Astrocyte of the cerebellum (primary cell): Measurements from ENCODE around the gene GRIN2A.

Experiments used
- DNase-seq: peaks from one replicate; pipeline ENCODE4 v3.0.0-alpha.2; 2011; ENCODE audit warnings: low read depth
- H3K4me3 ChIP-seq: 2 replicates; pipeline ENCODE4 v1.5.1; 2011; ENCODE audit warnings: mild to moderate bottlenecking, low read depth, low read length, moderate library complexity
- CTCF ChIP-seq: IDR thresholded peaks from 2 replicates; pipeline ENCODE4 v1.5.1; 2012; ENCODE audit warnings: low read length, low read depth, moderate library complexity, mild to moderate bottlenecking; ENCODE audit errors: missing control alignments
- in situ Hi-C: cut with HindIII; loops from 2 replicates; pipeline ENCODE4 v1.10.0; 2017; ENCODE audit warnings: low sequenced_read_pairs

Gene GRIN2A

GRCh38 chr16:10165643-10166042 lies 16.6 kb downstream of the GRIN2A start:
- no peak for DNase-seq
- no peak overlapping the region for H3K4me3 ChIP-seq
- in situ Hi-C loops, result loop anchor here (5.0 kb wide), 1 partner anchor 48 kb away; no protein-coding TSS in a partner anchor
- no peak for TF ChIP-seq CTCF

DNA sequence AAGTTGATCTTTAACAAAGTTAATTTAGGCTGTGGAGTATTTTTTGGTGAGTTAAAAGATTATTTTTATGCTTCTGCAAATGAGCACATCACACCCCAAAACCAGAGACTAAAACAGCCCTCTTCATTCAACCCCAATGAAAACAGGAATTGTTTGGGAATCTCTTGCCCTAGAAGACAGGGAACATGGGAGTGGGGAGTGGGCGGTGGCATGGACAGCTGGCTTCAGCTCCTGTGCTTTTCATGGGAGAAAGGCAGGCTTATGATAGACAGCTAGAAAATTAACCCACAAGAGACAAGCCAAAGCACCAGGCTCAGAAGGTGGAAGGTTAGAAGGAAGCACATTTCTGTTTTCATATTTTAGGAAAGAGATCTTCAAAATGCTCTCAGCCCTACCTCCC lies 19.2 kb downstream of the GRIN2A start:
- no peak overlapping the region for H3K4me3 ChIP-seq
- TF ChIP-seq CTCF, result no peak
- no peak for DNase-seq
- in situ Hi-C loops, result no loop called here

DNA sequence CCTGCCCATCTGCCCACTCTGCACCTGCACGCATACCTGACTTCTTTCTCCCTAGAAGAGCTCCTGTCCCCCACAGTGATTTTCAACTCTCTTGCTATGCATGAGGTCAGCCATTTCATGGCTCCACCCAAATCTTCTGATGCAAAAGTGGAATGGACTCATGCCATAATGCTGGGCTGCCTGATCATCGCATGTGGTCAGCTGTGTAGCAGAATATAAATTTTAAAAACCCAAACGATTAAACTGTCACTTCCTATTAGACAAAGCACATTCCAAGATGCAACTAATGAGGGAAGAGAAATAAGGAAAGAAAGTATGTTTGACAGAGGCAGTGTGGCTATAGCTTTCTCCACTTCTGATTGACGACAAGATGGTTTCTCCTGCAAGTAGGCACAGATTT lies 26.1 kb downstream of the GRIN2A start:
- no peak overlapping the region for H3K4me3 ChIP-seq
- no peak for TF ChIP-seq CTCF
- DNase-seq, result no peak
- in situ Hi-C loops, result no loop called here

DNA sequence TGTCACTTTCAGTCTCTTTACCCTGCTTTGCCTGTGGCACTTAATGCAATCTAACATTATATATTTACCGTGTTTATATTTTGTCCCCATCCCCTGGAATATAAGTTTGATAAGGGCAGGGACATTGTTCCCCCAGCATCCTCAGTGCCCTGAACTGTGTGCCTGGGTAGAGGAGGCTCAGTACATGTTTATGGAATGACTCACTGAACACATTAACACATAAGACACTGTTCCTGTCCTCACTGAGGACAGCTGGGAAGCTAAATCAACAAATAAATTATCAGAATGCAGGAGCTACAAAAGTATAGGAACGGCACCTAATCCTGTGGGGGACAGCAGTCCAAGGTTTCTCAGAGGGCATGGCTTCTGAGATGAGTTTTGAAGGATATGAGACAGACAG lies 27.8 kb downstream of the GRIN2A start:
- no peak for TF ChIP-seq CTCF
- in situ Hi-C loops, result no loop called here
- H3K4me3 ChIP-seq, result no peak overlapping the region
- DNase-seq, result no peak

GRCh38 chr16:10153985-10154384 lies 28.2 kb downstream of the GRIN2A start:
- no peak for DNase-seq
- H3K4me3 ChIP-seq, result no peak overlapping the region
- in situ Hi-C loops, result no loop called here
- no peak for TF ChIP-seq CTCF

DNA sequence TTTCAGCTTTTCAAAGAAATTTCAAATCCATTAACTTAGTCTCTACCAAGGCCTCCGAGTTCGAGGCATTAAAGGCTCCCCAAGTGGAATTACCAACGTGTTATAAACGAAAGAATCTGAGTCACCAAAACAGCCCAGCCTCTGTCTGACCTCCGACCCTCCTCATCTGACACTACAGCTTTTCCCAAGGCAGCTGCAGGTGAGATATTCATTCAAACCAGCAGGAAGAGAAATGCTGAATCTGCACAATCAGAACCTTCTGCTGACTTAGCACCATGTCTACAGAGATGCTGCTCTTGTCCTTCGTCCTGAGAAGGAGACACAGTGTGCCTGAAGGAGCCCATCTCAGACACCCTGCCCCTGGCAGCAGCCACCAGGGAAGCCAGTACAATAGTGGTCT lies 30.5 kb downstream of the GRIN2A start:
- no peak for TF ChIP-seq CTCF
- in situ Hi-C loops, result no loop called here
- no peak overlapping the region for H3K4me3 ChIP-seq
- DNase-seq, result no peak

- TF ChIP-seq CTCF, result no peak
- H3K4me3 ChIP-seq, result no peak overlapping the region
- in situ Hi-C loops, result no loop called here
- no peak for DNase-seq
Measured at GRCh38 chr16:10150906-10151305, 31.3 kb downstream of the GRIN2A start.
